ENCODE measurements around the gene FSCN2.

Gene FSCN2

GRCh38 chr17:81527591-81528383, at the start of gene FSCN2:
Gene FSCN2 (plus strand): TSS chr17:81528377. CDS start chr17:81528532, 155 bp downstream.
- DNase-seq (ENCODE audit: low spot score): no peak

GRCh38 chr17:81479175-81480071, 48.8 kb upstream of the FSCN2 start:
- no peak for DNase-seq (ENCODE audit: low spot score)

GRCh38 chr17:81480140-81481072, 47.8 kb upstream of the FSCN2 start:
- DNase-seq (ENCODE audit: low spot score): no peak

GRCh38 chr17:81481073-81481799, 46.9 kb upstream of the FSCN2 start:
- no peak for DNase-seq (ENCODE audit: low spot score)

GRCh38 chr17:81481815-81482505, 46.2 kb upstream of the FSCN2 start:
- DNase-seq (ENCODE audit: low spot score): no peak

GRCh38 chr17:81482673-81483072, 45.5 kb upstream of the FSCN2 start:
- no peak for DNase-seq (ENCODE audit: low spot score)

- no peak for DNase-seq (ENCODE audit: low spot score)
Measured at GRCh38 chr17:81483085-81483861, 44.9 kb upstream of the FSCN2 start.

GRCh38 chr17:81483862-81484194, 44.3 kb upstream of the FSCN2 start:
- DNase-seq (ENCODE audit: low spot score): no peak

- DNase-seq (ENCODE audit: low spot score): peak; percentile 98
Measured at GRCh38 chr17:81484195-81484979, 43.8 kb upstream of the FSCN2 start.

- no peak for DNase-seq (ENCODE audit: low spot score)
Measured at GRCh38 chr17:81486199-81486810, 41.9 kb upstream of the FSCN2 start.

GRCh38 chr17:81487089-81487486, 41.1 kb upstream of the FSCN2 start:
- DNase-seq (ENCODE audit: low spot score): no peak

GRCh38 chr17:81487487-81488275, 40.5 kb upstream of the FSCN2 start:
- peak; percentile 100 for DNase-seq (ENCODE audit: low spot score)

GRCh38 chr17:81488276-81488860, 39.8 kb upstream of the FSCN2 start:
- no peak for DNase-seq (ENCODE audit: low spot score)

- DNase-seq (ENCODE audit: low spot score): no peak
Measured at GRCh38 chr17:81489012-81489997, 38.9 kb upstream of the FSCN2 start.

GRCh38 chr17:81489998-81490992, 37.9 kb upstream of the FSCN2 start:
- no peak for DNase-seq (ENCODE audit: low spot score)

Data from D341Med (cell line).